CD14-positive monocyte (primary cell): ENCODE measurements around the gene ACY1. TPM values are rescaled to one million over a fixed set of nuclear protein-coding genes. Genes with fewer than 3 reads are reported as not detected.

ENCODE experiments used
- DNase-seq, 3 donors: peaks; one replicate each; pipeline ENCODE4 v3.0.0-alpha.2; 2011 to 2022
- H2AFZ ChIP-seq: 2 replicates; pipeline ENCODE4 v1.6.0; 2012; ENCODE audit warnings: mild to moderate bottlenecking, low read depth, low read length, inconsistent platforms; ENCODE audit not compliant: insufficient read depth, poor library complexity, severe bottlenecking
- H3K27ac ChIP-seq, 2 donors: 1 replicate in 1 of 2; 2 replicates in 1 of 2; pipeline ENCODE4 v1.5.1; 2012 to 2013; ENCODE audit warnings: low read length in 2 of 2, control low read depth in 1 of 2, inconsistent platforms in 1 of 2, low read depth in 1 of 2, mild to moderate bottlenecking in 1 of 2
- H3K27me3 ChIP-seq, 2 donors: one replicate each; pipeline versions ENCODE4 v1.6.0 to v1.6.1; 2011 to 2013; ENCODE audit warnings: low read length in 2 of 2; ENCODE audit not compliant: control insufficient read depth in 2 of 2, insufficient read depth in 2 of 2
- H3K36me3 ChIP-seq, 2 donors: replicated peaks in 1 of 2; 1 replicate in 1 of 2; 2 replicates in 1 of 2; pipeline versions ENCODE4 v1.5.1 to v1.6.1; 2012 to 2013; ENCODE audit warnings: low read length in 2 of 2, control low read depth in 1 of 2, inconsistent platforms in 1 of 2, mild to moderate bottlenecking in 1 of 2; ENCODE audit not compliant: insufficient read depth in 2 of 2, control insufficient read depth in 1 of 2
- H3K4me1 ChIP-seq, 2 donors: 1 replicate in 1 of 2; 2 replicates in 1 of 2; pipeline versions ENCODE4 v1.5.1 to v1.6.1; 2012 to 2013; ENCODE audit warnings: low read length in 2 of 2, control low read depth in 1 of 2, inconsistent platforms in 1 of 2, mild to moderate bottlenecking in 1 of 2, moderate library complexity in 1 of 2; ENCODE audit not compliant: insufficient read depth in 2 of 2, control insufficient read depth in 1 of 2
- H3K4me2 ChIP-seq: replicated peaks from 2 replicates; pipeline ENCODE3; 2012; ENCODE audit warnings: low read length, moderate library complexity, mild to moderate bottlenecking; ENCODE audit not compliant: poor library complexity, severe bottlenecking; ENCODE audit errors: extremely low read depth
- H3K4me3 ChIP-seq, 3 experiments: fragments of 200-600 bp in 1 of 3; sonication (generic) in 1 of 3; replicated peaks in 1 of 3; 1 replicate in 2 of 3; 2 replicates in 1 of 3; pipeline ENCODE4 v1.5.1; 2011 to 2013; ENCODE audit warnings: low read length in 3 of 3, mild to moderate bottlenecking in 3 of 3, control low read depth in 2 of 3, low read depth in 2 of 3, inconsistent platforms in 1 of 3, moderate library complexity in 1 of 3
- H3K79me2 ChIP-seq: 2 replicates; pipeline ENCODE4 v1.6.0; 2012; ENCODE audit warnings: mild to moderate bottlenecking, control low read depth, inconsistent platforms, low read length, moderate library complexity; ENCODE audit not compliant: insufficient read depth
- H3K9ac ChIP-seq: 2 replicates; pipeline ENCODE4 v1.6.0; 2017; ENCODE audit warnings: low read length, mild to moderate bottlenecking; ENCODE audit not compliant: insufficient read depth, poor library complexity, severe bottlenecking
- H3K9me3 ChIP-seq, 2 donors: replicated peaks in 1 of 2; 1 replicate in 1 of 2; 2 replicates in 1 of 2; pipeline versions ENCODE4 v1.5.1 to v1.6.1; 2012 to 2013; ENCODE audit warnings: low read length in 2 of 2, control low read depth in 1 of 2; ENCODE audit not compliant: control insufficient read depth in 1 of 2, insufficient read depth in 1 of 2
- H4K20me1 ChIP-seq: 2 replicates; pipeline ENCODE4 v1.6.0; 2012; ENCODE audit warnings: mild to moderate bottlenecking, low read length, control low read depth, moderate library complexity; ENCODE audit not compliant: insufficient read depth
- H3K27ac Mint-ChIP-seq, 7 donors: one replicate each; pipeline ENCODE4 v1.8.0; 2020; ENCODE audit warnings: mild to moderate bottlenecking in 7 of 7, mixed read lengths in 7 of 7, moderate library complexity in 6 of 7, inconsistent platforms in 2 of 7
- H3K27me3 Mint-ChIP-seq, 3 donors: one replicate each; pipeline ENCODE4 v1.8.0; 2021 to 2022; ENCODE audit warnings: low read depth in 3 of 3, mild to moderate bottlenecking in 3 of 3, mixed read lengths in 3 of 3, moderate library complexity in 3 of 3, inconsistent platforms in 1 of 3
- H3K36me3 Mint-ChIP-seq, 2 donors: one replicate each; pipeline ENCODE4 v1.8.0; 2020; ENCODE audit warnings: mixed read lengths in 2 of 2, inconsistent platforms in 1 of 2, mild to moderate bottlenecking in 1 of 2
- H3K4me1 Mint-ChIP-seq: one replicate; pipeline ENCODE4 v1.8.0; 2020; ENCODE audit warnings: mild to moderate bottlenecking, mixed read lengths
- H3K4me3 Mint-ChIP-seq, 2 donors: one replicate each; pipeline ENCODE4 v1.8.0; 2020; ENCODE audit warnings: mild to moderate bottlenecking in 2 of 2, mixed read lengths in 2 of 2, moderate library complexity in 1 of 2
- H3K9me3 Mint-ChIP-seq, 7 donors: one replicate each; pipeline ENCODE4 v1.8.0; 2020 to 2022; ENCODE audit warnings: mixed read lengths in 7 of 7, mild to moderate bottlenecking in 6 of 7, moderate library complexity in 6 of 7, inconsistent platforms in 2 of 7
- WGBS: methylation state at CpG from one replicate; pipeline ENCODE4 v1.1.5; 2013; ENCODE audit warnings: missing lambda C conversion rate; ENCODE audit not compliant: insufficient coverage; 5-methylcytosine and 5-hydroxymethylcytosine counted together
- intact Hi-C, 2 donors: fragments of 100-400 bp; cut with micrococcal nuclease; formaldehyde crosslinking; loops; one replicate each; pipeline versions ENCODE4 v1.15.0 to v1.15.1; 2023
- polyA plus RNA-seq, 3 donors: library from polyadenylated mRNA; depleted of rRNA in 1 of 3; unstranded in 2 of 3; stranded (reverse) in 1 of 3; fragments of 300-500 nt in 2 of 3; fragments of >200 nt in 1 of 3; fragmentation: Illumina TruSeq in 2 of 3; gene quantifications; 1 replicate in 2 of 3; 2 replicates in 1 of 3; pipeline ENCODE4 v1.2.3, GENCODE V29; 2012 to 2021
- TF ChIP-seq, protein P1 (sequence below): fragments of 200-600 bp; IDR thresholded peaks from one replicate; pipeline ENCODE4 v1.8.0; 2022; ENCODE audit warnings: antibody characterized with exemption, mild to moderate bottlenecking

Gene ACY1
- polyA plus RNA-seq, 3 donors = 13.3 to 18.0 (median 14.5) TPM

DNA sequence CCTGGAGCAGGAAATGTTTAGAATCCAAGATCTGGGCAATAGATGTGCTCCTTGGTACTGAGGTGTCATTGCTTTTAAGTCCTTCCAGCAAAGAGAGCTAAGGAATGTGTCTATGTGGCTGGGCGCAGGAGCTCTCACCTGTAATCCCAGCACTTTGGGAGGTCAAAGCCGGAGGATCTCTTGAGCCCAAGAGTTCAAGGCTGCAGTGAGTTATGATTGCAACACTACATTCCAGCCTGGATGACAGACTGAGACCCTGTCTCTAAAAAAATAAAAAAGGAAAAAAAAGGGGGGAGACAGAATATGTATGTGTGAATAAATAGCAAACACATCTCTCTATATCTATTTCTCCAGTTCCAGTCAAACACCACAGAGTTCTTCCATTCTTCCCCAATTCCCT lies 32.4 kb upstream of the ACY1 start:
- no peaks in the 10 kb centered on the region for H3K36me3 Mint-ChIP-seq
- Histone ChIP-seq H3K4me3 (no peak overlapping the region), H2AFZ (no peak overlapping the region), H3K27ac (no peak overlapping the region), H3K4me1 (peaks cover 28 to 31% of the 10 kb centered on the region in 2 donors), H3K27me3 (peaks cover 0 to 9% of the 10 kb centered on the region in 2 donors), H3K9me3 (no peaks in the 10 kb centered on the region), H3K36me3 (no peaks in the 10 kb centered on the region), H3K4me2 (no peak overlapping the region), H4K20me1 (no peaks in the 10 kb centered on the region), H3K9ac (no peak overlapping the region), H3K79me2 (no peaks in the 10 kb centered on the region)
- H3K27ac Mint-ChIP-seq = no peak overlapping the region
- H3K4me1 Mint-ChIP-seq = peaks cover 29% of the 10 kb centered on the region
- 100% methylated on average over 2 of the region's 2 CpGs for WGBS
- intact Hi-C loops = no loop called here
- peaks cover 0 to 5% (median 0%) of the 10 kb centered on the region in 7 donors for H3K9me3 Mint-ChIP-seq
- H3K4me3 Mint-ChIP-seq = no peak overlapping the region
- TF ChIP-seq, protein P1, sequence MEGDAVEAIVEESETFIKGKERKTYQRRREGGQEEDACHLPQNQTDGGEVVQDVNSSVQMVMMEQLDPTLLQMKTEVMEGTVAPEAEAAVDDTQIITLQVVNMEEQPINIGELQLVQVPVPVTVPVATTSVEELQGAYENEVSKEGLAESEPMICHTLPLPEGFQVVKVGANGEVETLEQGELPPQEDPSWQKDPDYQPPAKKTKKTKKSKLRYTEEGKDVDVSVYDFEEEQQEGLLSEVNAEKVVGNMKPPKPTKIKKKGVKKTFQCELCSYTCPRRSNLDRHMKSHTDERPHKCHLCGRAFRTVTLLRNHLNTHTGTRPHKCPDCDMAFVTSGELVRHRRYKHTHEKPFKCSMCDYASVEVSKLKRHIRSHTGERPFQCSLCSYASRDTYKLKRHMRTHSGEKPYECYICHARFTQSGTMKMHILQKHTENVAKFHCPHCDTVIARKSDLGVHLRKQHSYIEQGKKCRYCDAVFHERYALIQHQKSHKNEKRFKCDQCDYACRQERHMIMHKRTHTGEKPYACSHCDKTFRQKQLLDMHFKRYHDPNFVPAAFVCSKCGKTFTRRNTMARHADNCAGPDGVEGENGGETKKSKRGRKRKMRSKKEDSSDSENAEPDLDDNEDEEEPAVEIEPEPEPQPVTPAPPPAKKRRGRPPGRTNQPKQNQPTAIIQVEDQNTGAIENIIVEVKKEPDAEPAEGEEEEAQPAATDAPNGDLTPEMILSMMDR = no peak
- DNase-seq = no peak
- H3K27me3 Mint-ChIP-seq = peaks cover 7 to 12% (median 10%) of the 10 kb centered on the region in 3 donors

DNA sequence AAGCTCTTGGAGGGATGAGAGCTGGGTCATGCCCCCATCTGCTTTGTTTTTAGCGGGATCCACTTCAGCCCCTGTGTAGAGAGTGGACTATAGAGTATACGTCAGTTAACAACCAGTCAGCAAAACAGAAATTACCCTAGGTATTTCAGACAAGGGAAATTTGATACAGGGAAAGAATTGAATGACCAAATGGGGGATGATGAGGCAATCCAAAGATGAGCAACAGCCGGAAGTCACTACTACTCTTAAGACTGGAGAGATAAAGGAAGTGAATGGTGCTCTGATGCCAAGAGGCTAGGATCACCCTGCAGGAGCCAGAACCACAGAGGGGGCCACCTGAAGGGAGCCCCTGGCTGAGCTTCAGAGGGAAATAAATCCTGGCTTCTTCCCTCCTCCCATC lies 29.9 kb upstream of the ACY1 start:
- Histone ChIP-seq H3K36me3 (no peaks in the 10 kb centered on the region), H3K9ac (no peak overlapping the region), H3K27me3 (peaks cover 2 to 16% of the 10 kb centered on the region in 2 donors), H4K20me1 (no peaks in the 10 kb centered on the region), H3K4me3 (peak overlapping the region in 1 of 3 experiments; percentile 9), H3K9me3 (no peaks in the 10 kb centered on the region), H3K79me2 (no peaks in the 10 kb centered on the region), H3K4me2 (no peak overlapping the region), H3K27ac (peak overlapping the region in 1 of 2 donors; percentile 36), H3K4me1 (peaks cover 45 to 51% of the 10 kb centered on the region in 2 donors), H2AFZ (no peak overlapping the region)
- TF ChIP-seq, protein P1 = no peak
- Mint-ChIP-seq H3K27ac (peak overlapping the region in 6 of 7 donors; percentile 67 to 91 (median 88)), H3K36me3 (no peaks in the 10 kb centered on the region), H3K9me3 (peaks cover 0 to 5% (median 0%) of the 10 kb centered on the region in 7 donors), H3K27me3 (peaks cover 9 to 18% (median 16%) of the 10 kb centered on the region in 3 donors), H3K4me1 (peaks cover 42% of the 10 kb centered on the region), H3K4me3 (peak overlapping the region; percentile 34 to 58)
- no CpG with 5 or more reads among the region's 3 CpGs for WGBS
- intact Hi-C loops = no loop called here
- peak; percentile 80 to 95 (median 94) for DNase-seq
